Mesothelial cell of epicardium (in vitro differentiated cells): Measurements from ENCODE around the gene PAX5. TPM values are rescaled to one million over a fixed set of nuclear protein-coding genes. Genes with fewer than 3 reads are reported as not detected.

Experiments used
- DNase-seq, 2 experiments: peaks; one replicate each; pipeline ENCODE4 v3.0.0; 2021; ENCODE audit warnings: low spot score in 2 of 2; ENCODE audit not compliant: unreplicated experiment in 2 of 2
- H3K27ac Mint-ChIP-seq: 2 replicates; pipeline ENCODE4 v1.8.0; 2021; ENCODE audit warnings: mixed read lengths
- H3K27me3 Mint-ChIP-seq: 2 replicates; pipeline ENCODE4 v1.8.0; 2021; ENCODE audit warnings: low read depth, mixed read lengths
- H3K36me3 Mint-ChIP-seq: 2 replicates; pipeline ENCODE4 v1.8.0; 2021; ENCODE audit warnings: mixed read lengths
- H3K4me1 Mint-ChIP-seq: 2 replicates; pipeline ENCODE4 v1.8.0; 2021; ENCODE audit warnings: mixed read lengths
- H3K4me3 Mint-ChIP-seq: 2 replicates; pipeline ENCODE4 v1.8.0; 2021; ENCODE audit warnings: mild to moderate bottlenecking, moderate library complexity, mixed read lengths
- H3K9me3 Mint-ChIP-seq: 2 replicates; pipeline ENCODE4 v1.8.0; 2021; ENCODE audit warnings: mixed read lengths
- CTCF ChIP-seq: fragments of 200-600 bp; sonication (generic); IDR thresholded peaks from one replicate; pipeline ENCODE4 v1.5.0; 2021; ENCODE audit warnings: antibody characterized with exemption; ENCODE audit not compliant: unreplicated experiment
- total RNA-seq: library from RNA; stranded (reverse); gene quantifications from 3 replicates; pipeline ENCODE4 v1.2.1, GENCODE V29; 2021

PAX5 gene
- total RNA-seq, 1 donor from 2014 or later, result not detected

- H3K36me3 Mint-ChIP-seq, result no peaks in the 10 kb centered on the region
- no peaks in the 10 kb centered on the region for H3K9me3 Mint-ChIP-seq
- TF ChIP-seq CTCF, result no peak
- H3K27me3 Mint-ChIP-seq, result peaks cover 61% of the 10 kb centered on the region
- no peak for DNase-seq
- H3K4me3 Mint-ChIP-seq, result no peak overlapping the region
- peaks cover 19% of the 10 kb centered on the region for H3K4me1 Mint-ChIP-seq
- peak overlapping the region; percentile 17 for H3K27ac Mint-ChIP-seq
Observed at GRCh38 chr9:36848946-36849345, 185.1 kb downstream of the PAX5 start.

GRCh38 chr9:36847781-36848673, 186.0 kb downstream of the PAX5 start:
- Mint-ChIP-seq H3K27me3 (peaks cover 57% of the 10 kb centered on the region), H3K4me1 (peaks cover 19% of the 10 kb centered on the region), H3K36me3 (no peaks in the 10 kb centered on the region), H3K9me3 (no peaks in the 10 kb centered on the region), H3K4me3 (no peak overlapping the region), H3K27ac (peak overlapping the region; percentile 13)
- DNase-seq, result no peak
- no peak for TF ChIP-seq CTCF

- Mint-ChIP-seq H3K4me3 (no peak overlapping the region), H3K36me3 (no peaks in the 10 kb centered on the region), H3K27me3 (peaks cover 47% of the 10 kb centered on the region), H3K27ac (no peak overlapping the region), H3K4me1 (peaks cover 19% of the 10 kb centered on the region), H3K9me3 (no peaks in the 10 kb centered on the region)
- DNase-seq, result no peak
- TF ChIP-seq CTCF, result no peak
Observed at GRCh38 chr9:36846621-36847020, 187.4 kb downstream of the PAX5 start.

- TF ChIP-seq CTCF, result no peak
- Mint-ChIP-seq H3K36me3 (no peaks in the 10 kb centered on the region), H3K9me3 (no peaks in the 10 kb centered on the region), H3K4me1 (peaks cover 25% of the 10 kb centered on the region), H3K27ac (no peak overlapping the region), H3K4me3 (no peak overlapping the region), H3K27me3 (peaks cover 47% of the 10 kb centered on the region)
- DNase-seq, result no peak
Observed at GRCh38 chr9:36845844-36846243, 188.2 kb downstream of the PAX5 start.

- H3K36me3 Mint-ChIP-seq, result no peaks in the 10 kb centered on the region
- peaks cover 28% of the 10 kb centered on the region for H3K4me1 Mint-ChIP-seq
- H3K9me3 Mint-ChIP-seq, result no peaks in the 10 kb centered on the region
- no peak for DNase-seq
- no peak for TF ChIP-seq CTCF
- no peak overlapping the region for H3K4me3 Mint-ChIP-seq
- H3K27me3 Mint-ChIP-seq, result peaks cover 44% of the 10 kb centered on the region
- no peak overlapping the region for H3K27ac Mint-ChIP-seq
Observed at GRCh38 chr9:36844961-36845360, 189.1 kb downstream of the PAX5 start.
